Keratinocyte (primary cell): Measurements from ENCODE around the gene FLNB. TPM values are rescaled to one million over a fixed set of nuclear protein-coding genes. Genes with fewer than 3 reads are reported as not detected.

Source experiments
- DNase-seq: peaks from one replicate; pipeline ENCODE4 v3.0.0-alpha.2; 2011; ENCODE audit warnings: low read depth, missing footprints, low spot score
- FAIRE-seq: peaks from 2 replicates; lab custom pipeline; 2011; peaks lifted over from hg19 to GRCh38; lab: Jason Lieb, UNC
- H2AFZ ChIP-seq: 2 replicates; pipeline ENCODE4 v1.6.0; 2012; ENCODE audit warnings: low read length, control low read depth, inconsistent platforms; ENCODE audit not compliant: control insufficient read depth
- H3K27ac ChIP-seq: 2 replicates; pipeline ENCODE4 v1.5.1; 2011; ENCODE audit warnings: low read length; ENCODE audit not compliant: control insufficient read depth, insufficient read depth
- H3K27me3 ChIP-seq: 3 replicates; pipeline ENCODE4 v1.6.0; 2011; ENCODE audit warnings: low read length; ENCODE audit not compliant: control insufficient read depth, insufficient read depth; ENCODE audit errors: extremely low read depth
- H3K36me3 ChIP-seq, 2 experiments: 2 replicates in 1 of 2; 3 replicates in 1 of 2; pipeline ENCODE4 v1.5.1; 2011; ENCODE audit warnings: low read length in 2 of 2, mild to moderate bottlenecking in 1 of 2; ENCODE audit not compliant: control insufficient read depth in 2 of 2, insufficient read depth in 2 of 2; ENCODE audit errors: extremely low read depth in 1 of 2
- H3K4me1 ChIP-seq: 3 replicates; pipeline ENCODE4 v1.5.1; 2011; ENCODE audit warnings: low read length; ENCODE audit not compliant: control insufficient read depth, insufficient read depth; ENCODE audit errors: extremely low read depth
- H3K4me2 ChIP-seq: 3 replicates; pipeline ENCODE4 v1.6.0; 2011; ENCODE audit warnings: low read depth, low read length; ENCODE audit not compliant: control insufficient read depth, insufficient read depth; ENCODE audit errors: extremely low read depth
- H3K4me3 ChIP-seq, 3 experiments: fragments of 200-600 bp in 1 of 3; sonication (generic) in 1 of 3; 2 replicates in 2 of 3; 3 replicates in 1 of 3; pipeline ENCODE4 v1.5.1; 2011 to 2016; ENCODE audit warnings: low read length in 3 of 3, mild to moderate bottlenecking in 3 of 3, control low read depth in 2 of 3, inconsistent platforms in 1 of 3, low read depth in 1 of 3, mixed read lengths in 1 of 3, mixed run types in 1 of 3, moderate library complexity in 1 of 3; ENCODE audit not compliant: control insufficient read depth in 2 of 3, insufficient read depth in 2 of 3; ENCODE audit errors: extremely low read depth in 1 of 3
- H3K79me2 ChIP-seq: 2 replicates; pipeline ENCODE4 v1.6.0; 2012; ENCODE audit warnings: low read length; ENCODE audit not compliant: control insufficient read depth, insufficient read depth
- H3K9ac ChIP-seq: 3 replicates; pipeline ENCODE4 v1.6.0; 2011; ENCODE audit warnings: low read length; ENCODE audit not compliant: control insufficient read depth, insufficient read depth; ENCODE audit errors: extremely low read depth
- H3K9me1 ChIP-seq: 3 replicates; pipeline ENCODE4 v1.6.0; 2011; ENCODE audit warnings: low read length; ENCODE audit not compliant: control insufficient read depth, insufficient read depth; ENCODE audit errors: extremely low read depth
- H3K9me3 ChIP-seq: 2 replicates; pipeline ENCODE4 v1.5.1; 2012; ENCODE audit warnings: low read depth, low read length; ENCODE audit not compliant: control insufficient read depth
- H4K20me1 ChIP-seq: 3 replicates; pipeline ENCODE4 v1.6.0; 2011; ENCODE audit warnings: low read length; ENCODE audit not compliant: control insufficient read depth, insufficient read depth; ENCODE audit errors: extremely low read depth
- EZH2 ChIP-seq: IDR thresholded peaks from one replicate; pipeline ENCODE4 v1.6.1; 2012; ENCODE audit warnings: inconsistent platforms, mild to moderate bottlenecking, low read length, moderate library complexity
- dilution Hi-C: fragments of 300-500 bp; cut with MboI; formaldehyde crosslinking; loops from one replicate; pipeline ENCODE4 v1.7.0; 2020; ENCODE audit warnings: low sequenced_read_pairs; ENCODE audit not compliant: extremely low pct_ligation_motif_present
- polyA plus RNA-seq, 5 experiments: library from polyadenylated mRNA; depleted of rRNA in 3 of 5; stranded (reverse) in 3 of 5; stranded (forward) in 1 of 5; unstranded in 1 of 5; fragments of >200 nt; gene quantifications; 1 replicate in 1 of 5; 2 replicates in 3 of 5; 3 replicates in 1 of 5; pipeline versions ENCODE4 v1.2.1 to v1.2.3, GENCODE V29; 2011 to 2012; ENCODE audit warnings: missing spikeins in 2 of 5, low read depth in 1 of 5, low replicate concordance in 1 of 5
- TF ChIP-seq, protein P1 (sequence below), 3 experiments: IDR thresholded peaks in 1 of 3; conservative IDR thresholded peaks in 1 of 3; optimal IDR thresholded peaks in 1 of 3; 2 replicates in 2 of 3; 3 replicates in 1 of 3; pipeline versions ENCODE3 to v1.5.1; 2011; ENCODE audit warnings: low read length in 3 of 3, mild to moderate bottlenecking in 3 of 3, moderate library complexity in 2 of 3, control low read depth in 1 of 3, inconsistent platforms in 1 of 3; ENCODE audit not compliant: insufficient read depth in 2 of 3; ENCODE audit errors: extremely low read depth in 1 of 3

Gene FLNB
- polyA plus RNA-seq, 1 donor (not counting 4 experiments of a cell fraction or from before 2014, with no cell fraction given), result 289 TPM

DNA sequence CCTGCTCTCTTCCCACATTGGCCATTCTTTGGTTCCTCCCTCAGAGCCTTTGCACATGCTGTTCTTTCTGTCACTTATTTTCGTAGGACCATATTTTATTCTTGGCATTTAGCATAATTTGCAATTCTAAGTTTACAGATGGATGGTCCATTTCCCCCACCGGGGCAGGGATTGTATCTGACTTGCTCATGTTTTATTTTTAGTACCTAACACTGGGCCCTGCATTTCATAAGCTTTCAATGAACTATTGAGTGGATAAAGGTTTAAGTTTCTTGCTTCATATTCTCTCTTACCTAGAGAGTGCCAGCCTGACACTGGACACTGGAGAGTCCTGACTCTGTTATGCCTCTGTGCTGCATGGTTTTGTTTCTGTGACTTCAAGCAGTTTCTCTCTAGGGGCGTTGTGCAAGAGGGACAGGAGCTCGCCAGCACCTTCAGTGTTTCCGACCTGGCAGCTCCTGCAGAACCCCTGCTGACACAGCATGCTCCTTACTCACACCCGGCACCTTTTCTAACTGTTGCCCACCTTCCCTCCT lies 87.4 kb downstream of the FLNB start:
- H4K20me1 ChIP-seq, result peaks cover 39% of the 10 kb centered on the region
- H3K4me3 ChIP-seq, result no peak overlapping the region
- H3K9ac ChIP-seq, result no peak overlapping the region
- no peak for TF ChIP-seq EZH2
- TF ChIP-seq, protein P1, sequence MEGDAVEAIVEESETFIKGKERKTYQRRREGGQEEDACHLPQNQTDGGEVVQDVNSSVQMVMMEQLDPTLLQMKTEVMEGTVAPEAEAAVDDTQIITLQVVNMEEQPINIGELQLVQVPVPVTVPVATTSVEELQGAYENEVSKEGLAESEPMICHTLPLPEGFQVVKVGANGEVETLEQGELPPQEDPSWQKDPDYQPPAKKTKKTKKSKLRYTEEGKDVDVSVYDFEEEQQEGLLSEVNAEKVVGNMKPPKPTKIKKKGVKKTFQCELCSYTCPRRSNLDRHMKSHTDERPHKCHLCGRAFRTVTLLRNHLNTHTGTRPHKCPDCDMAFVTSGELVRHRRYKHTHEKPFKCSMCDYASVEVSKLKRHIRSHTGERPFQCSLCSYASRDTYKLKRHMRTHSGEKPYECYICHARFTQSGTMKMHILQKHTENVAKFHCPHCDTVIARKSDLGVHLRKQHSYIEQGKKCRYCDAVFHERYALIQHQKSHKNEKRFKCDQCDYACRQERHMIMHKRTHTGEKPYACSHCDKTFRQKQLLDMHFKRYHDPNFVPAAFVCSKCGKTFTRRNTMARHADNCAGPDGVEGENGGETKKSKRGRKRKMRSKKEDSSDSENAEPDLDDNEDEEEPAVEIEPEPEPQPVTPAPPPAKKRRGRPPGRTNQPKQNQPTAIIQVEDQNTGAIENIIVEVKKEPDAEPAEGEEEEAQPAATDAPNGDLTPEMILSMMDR (optimal IDR thresholded peaks at IDR 0.05 in 1 of 3, IDR thresholded peaks at IDR 0.05 in 1 of 3, conservative IDR thresholded peaks at IDR 0.05 in 1 of 3; ENCODE audit: extremely low read depth in 1 of 3, insufficient read depth in 2 of 3, low read length in 3 of 3), result no peak
- DNase-seq (no peak), FAIRE-seq (no peak)
- no peak overlapping the region for H3K4me2 ChIP-seq
- no peaks in the 10 kb centered on the region for H3K9me1 ChIP-seq
- no peaks in the 10 kb centered on the region for H3K27me3 ChIP-seq
- no peak overlapping the region for H3K27ac ChIP-seq
- no peak overlapping the region for H2AFZ ChIP-seq
- peaks cover 41 to 52% of the 10 kb centered on the region in 2 experiments for H3K36me3 ChIP-seq
- H3K9me3 ChIP-seq, result no peaks in the 10 kb centered on the region
- peaks cover 3% of the 10 kb centered on the region for H3K4me1 ChIP-seq
- dilution Hi-C loops, result no loop called here
- H3K79me2 ChIP-seq, result peaks cover 65% of the 10 kb centered on the region

DNA sequence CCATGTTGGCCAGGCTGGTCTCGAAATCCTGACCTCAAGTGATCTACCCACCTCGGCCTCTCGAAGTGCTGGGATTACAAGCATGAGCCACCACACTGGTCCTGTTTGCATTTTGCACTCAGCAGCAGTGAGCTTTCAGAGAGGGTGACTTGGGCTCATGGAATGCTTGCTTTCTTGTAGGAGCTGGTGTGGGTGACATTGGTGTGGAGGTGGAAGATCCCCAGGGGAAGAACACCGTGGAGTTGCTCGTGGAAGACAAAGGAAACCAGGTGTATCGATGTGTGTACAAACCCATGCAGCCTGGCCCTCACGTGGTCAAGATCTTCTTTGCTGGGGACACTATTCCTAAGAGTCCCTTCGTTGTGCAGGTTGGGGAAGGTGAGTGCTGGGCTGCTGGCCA lies 90.3 kb downstream of the FLNB start:
- no peaks in the 10 kb centered on the region for H3K27me3 ChIP-seq
- FAIRE-seq (no peak), DNase-seq (no peak)
- no peaks in the 10 kb centered on the region for H3K9me3 ChIP-seq
- peaks cover 27% of the 10 kb centered on the region for H3K4me1 ChIP-seq
- H3K27ac ChIP-seq, result no peak overlapping the region
- TF ChIP-seq EZH2, result no peak
- TF ChIP-seq, protein P1 (optimal IDR thresholded peaks at IDR 0.05 in 1 of 3, IDR thresholded peaks at IDR 0.05 in 1 of 3, conservative IDR thresholded peaks at IDR 0.05 in 1 of 3; ENCODE audit: extremely low read depth in 1 of 3, insufficient read depth in 2 of 3, low read length in 3 of 3), result no peak
- H3K4me3 ChIP-seq, result no peak overlapping the region
- H3K36me3 ChIP-seq, result peaks cover 52 to 68% of the 10 kb centered on the region in 2 experiments
- no peak overlapping the region for H3K9ac ChIP-seq
- dilution Hi-C loops, result no loop called here
- peaks cover 41% of the 10 kb centered on the region for H4K20me1 ChIP-seq
- no peak overlapping the region for H3K4me2 ChIP-seq
- peaks cover 3% of the 10 kb centered on the region for H3K9me1 ChIP-seq
- H3K79me2 ChIP-seq, result peaks cover 45% of the 10 kb centered on the region
- H2AFZ ChIP-seq, result no peak overlapping the region
